Activated CD8-positive, alpha-beta memory T cell treated with anti-CD3 and anti-CD28 coated beads for 24 hours (primary cell): ENCODE data around the gene ARMC5.
"Not testable (repeated sequence)": the region's sequence is repeated elsewhere in the genome, so short reads cannot be mapped to it uniquely, and the experiment has no call there.

ENCODE experiments used
- DNase-seq: peaks from one replicate; pipeline ENCODE4 v3.0.0-alpha.2; 2020

Gene ARMC5

DNA sequence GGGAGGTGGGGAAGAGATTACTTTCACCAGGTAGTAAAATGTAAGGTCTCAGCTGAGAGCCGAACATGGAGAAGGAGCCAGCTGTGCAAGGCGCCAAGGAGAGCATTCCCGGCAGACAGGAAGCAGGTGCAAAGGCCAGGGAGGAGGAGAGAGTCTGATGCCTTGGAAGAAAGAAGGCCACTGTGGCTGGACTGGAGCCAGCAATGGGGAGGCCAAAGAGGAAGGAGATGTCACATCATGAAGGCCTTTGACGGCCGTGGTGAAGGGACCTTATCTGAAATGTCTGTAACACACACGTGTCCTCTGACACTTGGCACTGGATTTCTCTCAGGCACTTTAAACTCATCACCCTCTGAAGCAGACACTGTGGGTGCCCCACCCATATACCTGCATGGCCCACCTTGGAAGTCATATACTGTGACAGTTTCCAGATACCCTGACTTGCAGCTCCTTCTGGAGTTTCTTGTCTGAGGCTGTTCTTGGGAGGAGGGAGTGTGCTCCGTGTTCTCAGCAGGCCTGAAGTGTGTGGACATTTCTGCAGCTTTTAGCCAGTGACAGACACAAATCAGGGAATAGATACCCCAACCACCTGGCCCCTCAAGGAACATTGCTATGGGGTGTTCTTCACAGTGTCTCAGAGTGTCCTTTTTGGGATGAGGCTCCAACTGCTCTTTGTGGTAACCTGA lies 21.7 kb downstream of the ARMC5 start:
- no peak for DNase-seq

DNA sequence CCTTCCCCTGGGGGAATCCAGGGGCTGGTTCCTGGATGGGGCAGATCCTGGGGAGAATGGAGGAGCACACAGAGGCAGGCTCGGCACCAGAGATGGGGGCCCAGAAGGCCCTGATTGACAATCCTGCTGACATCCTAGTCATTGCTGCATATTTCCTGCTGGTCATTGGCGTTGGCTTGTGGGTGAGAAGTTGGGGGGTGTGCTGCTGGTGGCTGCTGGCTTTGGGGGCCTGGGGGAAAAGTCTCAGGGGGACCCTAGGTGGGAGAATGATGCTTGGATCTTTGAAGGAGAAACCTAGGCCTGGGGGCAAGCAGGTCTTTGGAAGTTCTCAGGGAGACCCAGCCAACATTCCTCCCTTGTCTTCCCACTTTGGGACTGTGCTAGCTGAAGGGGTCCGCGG lies 23.8 kb downstream of the ARMC5 start, which contains the start of gene SLC5A2:
TSS of gene SLC5A2 (plus strand) at position 43 of the 400 bp plus-strand sequence. CDS start at position 57, 14 bp downstream.
- DNase-seq: no peak

DNA sequence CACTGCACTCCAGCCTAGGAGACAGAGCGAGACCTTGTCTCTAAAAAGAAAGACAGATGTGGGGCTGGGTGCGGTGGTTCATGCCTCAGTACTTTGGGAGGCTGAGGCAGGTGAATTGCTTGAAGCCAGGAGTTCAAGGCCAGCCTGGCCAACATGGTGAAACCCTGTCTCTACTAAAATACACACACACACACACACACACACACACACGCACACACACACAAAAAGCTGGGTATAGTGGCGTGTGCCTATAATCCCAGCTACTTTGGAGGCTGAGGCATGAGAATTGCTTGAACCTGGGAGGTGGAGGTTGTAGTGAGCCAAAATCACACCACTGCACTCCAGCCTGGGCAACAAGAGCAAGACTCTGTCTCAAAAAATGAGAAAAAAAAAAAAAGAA lies 24.7 kb downstream of the ARMC5 start:
- not testable (repeated sequence) for DNase-seq

DNA sequence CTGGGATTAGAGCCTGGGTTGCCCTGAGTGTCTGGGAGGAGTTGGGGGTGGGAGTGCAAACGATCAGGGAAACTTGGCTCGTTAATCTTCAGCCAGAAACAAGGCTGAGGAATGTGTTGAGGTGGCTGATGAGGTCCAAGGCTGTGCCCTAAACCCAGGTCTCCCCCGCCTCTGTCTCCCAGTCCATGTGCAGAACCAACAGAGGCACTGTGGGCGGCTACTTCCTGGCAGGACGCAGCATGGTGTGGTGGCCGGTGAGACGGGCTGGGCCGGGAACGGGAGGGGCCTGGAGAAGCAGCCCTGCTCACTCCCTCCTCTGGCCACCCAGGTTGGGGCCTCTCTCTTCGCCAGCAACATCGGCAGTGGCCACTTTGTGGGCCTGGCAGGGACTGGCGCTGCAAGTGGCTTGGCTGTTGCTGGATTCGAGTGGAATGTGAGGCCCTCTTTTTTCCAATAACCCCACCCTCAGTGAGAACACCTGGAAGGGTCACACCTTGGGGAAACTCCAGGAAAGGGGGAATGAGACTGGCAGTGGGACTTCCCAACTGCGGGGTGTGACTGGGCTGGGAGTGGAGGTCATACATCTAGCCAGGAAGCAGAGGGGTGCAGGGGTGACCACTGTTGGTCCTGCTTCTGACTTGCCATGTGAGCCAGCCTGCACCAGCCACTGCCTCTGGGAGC lies 25.3 kb downstream of the ARMC5 start:
- DNase-seq: no peak

DNA sequence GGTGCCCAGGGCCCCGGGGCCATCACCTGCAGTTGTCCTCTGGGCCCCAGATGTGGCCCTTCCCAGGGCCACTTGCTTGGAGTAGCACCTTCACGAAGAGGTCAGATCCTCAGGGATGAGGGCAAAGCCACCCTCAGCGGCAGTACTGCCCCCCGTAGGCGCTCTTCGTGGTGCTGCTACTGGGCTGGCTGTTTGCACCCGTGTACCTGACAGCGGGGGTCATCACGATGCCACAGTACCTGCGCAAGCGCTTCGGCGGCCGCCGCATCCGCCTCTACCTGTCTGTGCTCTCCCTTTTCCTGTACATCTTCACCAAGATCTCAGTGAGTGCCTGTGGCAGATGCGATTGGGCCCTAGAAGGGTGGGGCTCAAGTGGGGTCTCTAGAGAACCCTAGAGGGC lies 26.3 kb downstream of the ARMC5 start:
- no peak for DNase-seq

DNA sequence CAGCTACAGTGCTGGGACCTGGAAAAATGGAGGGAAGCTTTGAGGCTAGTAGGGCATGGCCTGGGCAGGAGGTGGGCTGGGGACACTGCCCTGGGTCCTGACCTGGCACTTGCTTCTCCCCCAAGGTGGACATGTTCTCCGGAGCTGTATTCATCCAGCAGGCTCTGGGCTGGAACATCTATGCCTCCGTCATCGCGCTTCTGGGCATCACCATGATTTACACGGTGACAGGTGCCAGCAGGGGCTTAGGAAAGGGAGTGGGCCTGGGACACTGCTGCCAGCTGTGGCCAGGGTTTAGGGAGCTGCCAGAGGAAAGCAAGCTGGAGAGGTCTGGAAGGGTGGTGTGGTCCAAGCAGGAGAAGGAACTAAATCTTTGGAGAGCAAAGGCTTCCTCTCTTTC lies 26.7 kb downstream of the ARMC5 start:
- no peak for DNase-seq

DNA sequence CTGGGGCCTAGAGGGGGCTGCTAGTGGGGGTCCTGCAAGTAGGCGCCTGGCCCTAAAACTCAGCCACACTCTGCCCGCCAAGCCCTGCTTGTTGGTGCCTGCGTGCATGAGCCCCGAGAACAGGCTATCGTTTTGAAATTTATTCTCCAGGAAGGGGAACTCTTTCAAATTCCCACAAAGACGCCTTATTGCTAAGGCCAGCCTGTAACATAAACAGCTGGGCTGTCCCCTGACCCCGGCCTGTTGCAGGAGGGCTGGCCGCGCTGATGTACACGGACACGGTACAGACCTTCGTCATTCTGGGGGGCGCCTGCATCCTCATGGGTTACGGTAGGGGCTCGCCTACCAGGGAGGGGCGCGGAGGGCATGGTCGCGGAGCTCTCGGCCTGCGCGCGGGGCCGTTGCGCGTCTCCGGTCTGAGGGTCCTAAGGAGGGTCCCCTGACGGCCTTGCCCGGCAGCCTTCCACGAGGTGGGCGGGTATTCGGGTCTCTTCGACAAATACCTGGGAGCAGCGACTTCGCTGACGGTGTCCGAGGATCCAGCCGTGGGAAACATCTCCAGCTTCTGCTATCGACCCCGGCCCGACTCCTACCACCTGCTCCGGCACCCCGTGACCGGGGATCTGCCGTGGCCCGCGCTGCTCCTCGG lies 27.9 kb downstream of the ARMC5 start:
- DNase-seq: no peak

DNA sequence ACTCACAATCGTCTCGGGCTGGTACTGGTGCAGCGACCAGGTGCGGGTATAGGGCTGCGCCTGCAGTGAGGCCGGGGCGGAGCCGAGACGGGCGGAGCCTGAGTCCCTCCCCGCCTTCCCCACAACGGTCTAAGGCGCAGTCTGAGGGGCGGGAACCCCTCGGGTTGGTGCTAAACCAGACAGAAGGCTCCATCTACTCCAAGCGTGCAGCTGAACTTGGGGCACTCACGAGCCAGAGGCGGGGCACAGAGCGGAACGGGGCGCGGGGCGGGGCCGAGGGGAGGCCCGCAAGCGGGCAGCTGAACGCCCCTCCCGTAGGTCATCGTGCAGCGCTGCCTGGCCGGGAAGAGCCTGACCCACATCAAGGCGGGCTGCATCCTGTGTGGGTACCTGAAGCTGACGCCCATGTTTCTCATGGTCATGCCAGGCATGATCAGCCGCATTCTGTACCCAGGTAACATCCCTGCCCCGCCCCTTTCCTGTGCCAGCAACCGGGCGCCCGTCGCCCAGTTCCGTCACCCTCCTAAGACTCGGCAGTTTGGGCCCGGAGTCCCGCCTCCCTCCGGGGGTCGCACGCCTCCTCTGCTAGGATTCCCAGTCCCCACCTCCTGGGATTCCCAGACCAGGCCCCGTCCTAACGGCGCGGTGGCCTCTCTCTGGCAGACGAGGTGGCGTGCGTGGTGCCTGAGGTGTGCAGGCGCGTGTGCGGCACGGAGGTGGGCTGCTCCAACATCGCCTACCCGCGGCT lies 28.6 kb downstream of the ARMC5 start:
- peak; percentile 86 for DNase-seq

DNA sequence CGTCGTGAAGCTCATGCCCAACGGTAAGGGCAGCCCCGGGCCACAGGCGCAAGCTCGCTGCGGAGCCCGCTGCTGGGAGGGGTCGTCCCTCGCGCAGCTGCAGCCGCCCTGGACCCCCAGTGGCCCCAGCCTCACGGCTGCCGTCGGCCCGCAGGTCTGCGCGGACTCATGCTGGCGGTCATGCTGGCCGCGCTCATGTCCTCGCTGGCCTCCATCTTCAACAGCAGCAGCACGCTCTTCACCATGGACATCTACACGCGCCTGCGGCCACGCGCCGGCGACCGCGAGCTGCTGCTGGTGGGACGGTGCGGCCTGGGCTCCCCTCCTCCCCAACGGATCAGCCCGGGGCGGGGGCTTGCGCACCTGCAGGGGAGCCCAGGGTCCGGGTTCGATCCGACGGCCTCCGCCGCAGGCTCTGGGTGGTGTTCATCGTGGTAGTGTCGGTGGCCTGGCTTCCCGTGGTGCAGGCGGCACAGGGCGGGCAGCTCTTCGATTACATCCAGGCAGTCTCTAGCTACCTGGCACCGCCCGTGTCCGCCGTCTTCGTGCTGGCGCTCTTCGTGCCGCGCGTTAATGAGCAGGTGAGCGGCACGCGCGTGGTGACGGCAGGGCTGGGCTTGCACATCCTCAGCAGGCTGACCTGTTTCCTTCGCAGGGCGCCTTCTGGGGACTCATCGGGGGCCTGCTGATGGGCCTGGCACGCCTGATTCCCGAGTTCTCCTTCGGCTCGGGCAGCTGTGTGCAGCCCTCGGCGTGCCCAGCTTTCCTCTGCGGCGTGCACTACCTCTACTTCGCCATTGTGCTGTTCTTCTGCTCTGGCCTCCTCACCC lies 29.4 kb downstream of the ARMC5 start:
- no peak for DNase-seq

DNA sequence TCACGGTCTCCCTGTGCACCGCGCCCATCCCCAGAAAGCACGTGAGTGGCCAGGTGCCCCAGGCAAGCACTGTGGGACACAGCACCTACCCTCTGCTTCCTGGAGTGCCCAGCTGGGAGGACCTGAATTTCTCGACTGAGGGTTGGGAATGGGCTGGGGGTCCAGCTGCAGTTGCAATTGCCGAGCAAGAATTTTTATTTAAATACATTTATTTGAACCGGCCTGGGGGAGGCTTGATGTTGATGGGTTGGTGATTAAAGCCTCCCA lies 29.9 kb downstream of the ARMC5 start:
- DNase-seq: no peak

DNA sequence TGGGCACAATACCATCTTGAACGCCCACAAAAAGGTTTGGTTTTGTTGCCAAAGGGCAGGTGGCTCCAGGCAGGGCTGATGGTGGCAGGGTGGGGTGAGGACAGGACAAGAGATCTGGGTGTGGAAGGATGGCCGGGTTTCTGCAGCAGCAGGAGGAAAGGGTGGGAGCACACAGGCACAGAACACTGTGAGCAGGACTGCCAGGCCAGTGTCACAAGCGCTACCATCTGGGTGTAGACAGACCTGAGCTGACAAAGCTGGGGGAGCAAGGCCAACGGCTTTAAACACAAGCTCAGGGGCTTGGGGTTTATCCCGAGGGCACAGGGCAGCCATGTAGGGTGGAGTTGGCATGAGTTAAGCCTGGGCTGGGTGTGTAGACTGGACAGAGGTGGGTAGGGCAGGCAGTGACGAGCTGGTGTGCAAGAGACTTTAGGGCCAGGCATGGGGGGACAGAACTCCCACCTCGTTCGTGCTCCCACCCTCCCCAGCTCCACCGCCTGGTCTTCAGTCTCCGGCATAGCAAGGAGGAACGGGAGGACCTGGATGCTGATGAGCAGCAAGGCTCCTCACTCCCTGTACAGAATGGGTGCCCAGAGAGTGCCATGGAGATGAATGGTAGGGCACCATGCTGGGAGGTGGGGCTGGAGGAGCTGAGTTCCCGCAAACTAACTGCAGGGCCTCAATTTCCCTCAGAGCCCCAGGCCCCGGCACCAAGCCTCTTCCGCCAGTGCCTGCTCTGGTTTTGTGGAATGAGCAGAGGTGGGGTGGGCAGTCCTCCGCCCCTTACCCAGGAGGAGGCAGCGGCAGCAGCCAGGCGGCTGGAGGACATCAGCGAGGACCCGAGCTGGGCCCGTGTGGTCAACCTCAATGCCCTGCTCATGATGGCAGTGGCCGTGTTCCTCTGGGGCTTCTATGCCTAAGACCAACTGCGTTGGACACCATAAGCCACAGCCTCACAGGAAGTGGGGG lies 30.6 kb downstream of the ARMC5 start:
- no peak for DNase-seq

DNA sequence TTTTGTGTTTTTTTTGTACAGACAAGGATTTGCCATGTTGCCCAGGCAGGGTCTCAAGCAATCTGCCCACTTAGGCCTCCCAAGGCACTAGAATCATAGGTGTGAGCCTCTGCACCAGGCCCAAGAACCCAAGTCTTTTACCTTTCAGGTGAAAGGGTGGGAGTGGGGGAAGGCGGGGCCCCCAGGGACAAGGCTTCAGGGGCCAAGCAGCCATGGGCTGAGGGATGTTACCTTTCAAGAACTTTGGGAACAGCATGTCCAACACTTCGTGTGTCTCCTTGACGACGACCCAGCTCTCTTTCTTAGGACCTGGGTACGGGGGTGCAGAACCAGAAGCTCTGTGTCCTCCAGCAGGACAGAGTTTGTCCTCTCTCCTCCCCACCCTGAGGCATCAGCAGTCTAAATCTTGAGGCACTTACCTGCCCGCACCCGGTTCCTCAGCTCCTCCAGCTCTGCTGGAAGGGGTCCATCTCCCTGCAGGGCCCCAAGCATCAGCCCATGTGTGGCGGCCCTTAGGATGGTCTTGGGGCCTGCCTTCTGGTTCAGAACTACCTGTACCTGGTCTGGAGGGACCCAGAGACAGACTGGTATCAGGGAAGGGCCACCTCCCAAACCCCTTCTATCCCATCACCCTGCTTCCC lies 32.6 kb downstream of the ARMC5 start:
- no peak for DNase-seq

DNA sequence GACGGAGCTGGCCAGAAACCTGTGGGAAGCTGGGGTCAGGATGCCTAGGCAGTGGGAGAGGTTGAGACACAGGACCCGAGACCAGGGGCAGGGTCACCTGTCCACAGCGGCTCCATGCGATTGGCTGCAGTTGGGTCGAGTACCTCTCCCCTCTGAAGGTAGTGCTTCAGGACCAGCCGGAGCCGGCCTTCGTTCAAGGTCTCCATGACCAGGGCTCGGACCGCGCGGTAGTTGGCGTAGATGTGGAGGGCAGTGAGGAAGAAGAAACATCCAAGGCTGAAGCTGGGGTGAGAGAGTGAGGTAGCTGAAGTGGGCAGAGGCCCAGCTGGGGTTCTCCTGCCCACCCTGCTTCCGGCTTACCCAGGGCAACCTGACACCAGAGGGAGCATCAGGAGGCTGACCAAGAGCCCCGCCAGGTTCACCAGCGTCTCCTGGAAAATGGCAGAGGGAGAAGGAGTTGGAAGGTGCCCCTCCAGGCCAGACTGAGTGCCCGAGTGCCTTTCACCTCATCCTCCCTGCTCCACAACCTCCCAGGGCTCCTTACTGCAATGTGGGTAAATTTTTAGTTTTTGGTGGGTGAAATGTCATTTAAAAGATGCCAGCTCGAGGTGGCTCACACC lies 34.3 kb downstream of the ARMC5 start:
- DNase-seq: no peak

DNA sequence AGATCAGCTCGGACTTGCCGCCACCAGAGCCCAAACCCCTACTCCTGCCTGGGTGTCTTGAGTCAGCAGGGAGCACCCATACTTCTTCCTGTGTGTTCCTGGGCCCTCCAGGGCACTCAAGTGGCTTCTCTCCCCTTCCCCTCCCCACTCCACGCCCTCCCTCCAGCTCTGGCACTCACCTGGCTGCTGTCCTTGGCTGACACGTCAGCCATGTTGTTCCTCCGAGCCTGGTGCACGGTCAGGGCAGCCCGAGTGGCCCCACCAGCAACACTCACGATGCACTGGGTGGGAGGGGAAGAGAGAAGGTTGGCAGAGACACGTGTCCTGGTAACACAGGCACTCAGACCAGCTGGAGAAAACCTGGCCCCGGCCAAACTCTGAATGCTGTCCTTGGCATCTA lies 37.4 kb downstream of the ARMC5 start:
- DNase-seq: no peak

DNA sequence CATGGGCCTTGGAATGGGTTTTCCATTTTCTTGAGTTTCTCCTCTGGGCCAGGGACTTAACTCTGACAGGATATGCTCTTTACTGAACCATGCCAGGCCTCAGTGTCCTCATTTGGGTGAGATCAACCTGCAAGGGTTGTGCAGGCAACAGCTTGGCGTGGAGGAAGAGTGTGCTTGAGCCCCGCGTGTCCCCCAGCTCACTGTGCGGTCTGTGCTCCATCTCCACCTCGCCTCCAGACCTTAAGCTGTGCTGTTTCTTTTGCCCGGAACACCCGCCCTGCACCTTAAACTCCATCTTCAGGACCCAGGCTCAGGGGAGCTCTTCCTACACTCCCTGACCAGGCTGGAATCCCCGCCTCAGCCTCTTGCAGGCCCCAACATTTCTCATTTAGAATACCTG lies 39.2 kb downstream of the ARMC5 start:
- no peak for DNase-seq

DNA sequence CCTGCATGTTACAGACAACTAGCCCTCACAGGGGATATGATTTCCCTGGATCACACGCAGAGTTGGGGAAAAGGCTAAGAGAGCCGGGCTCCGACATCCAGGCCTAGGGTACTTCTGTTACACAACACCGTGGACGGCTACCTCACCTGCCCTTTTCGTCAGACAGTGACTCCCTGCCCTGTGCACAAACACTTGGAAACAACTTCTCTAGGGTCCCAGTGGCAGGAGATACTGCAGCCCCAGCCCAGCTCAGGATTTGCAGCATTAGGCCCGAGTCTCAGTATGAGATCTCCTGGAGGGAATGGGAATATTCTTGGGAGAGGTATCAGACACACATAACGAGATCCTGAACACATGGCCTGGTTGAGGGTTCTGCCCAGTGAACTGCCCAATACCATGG lies 40.6 kb downstream of the ARMC5 start:
- no peak for DNase-seq

DNA sequence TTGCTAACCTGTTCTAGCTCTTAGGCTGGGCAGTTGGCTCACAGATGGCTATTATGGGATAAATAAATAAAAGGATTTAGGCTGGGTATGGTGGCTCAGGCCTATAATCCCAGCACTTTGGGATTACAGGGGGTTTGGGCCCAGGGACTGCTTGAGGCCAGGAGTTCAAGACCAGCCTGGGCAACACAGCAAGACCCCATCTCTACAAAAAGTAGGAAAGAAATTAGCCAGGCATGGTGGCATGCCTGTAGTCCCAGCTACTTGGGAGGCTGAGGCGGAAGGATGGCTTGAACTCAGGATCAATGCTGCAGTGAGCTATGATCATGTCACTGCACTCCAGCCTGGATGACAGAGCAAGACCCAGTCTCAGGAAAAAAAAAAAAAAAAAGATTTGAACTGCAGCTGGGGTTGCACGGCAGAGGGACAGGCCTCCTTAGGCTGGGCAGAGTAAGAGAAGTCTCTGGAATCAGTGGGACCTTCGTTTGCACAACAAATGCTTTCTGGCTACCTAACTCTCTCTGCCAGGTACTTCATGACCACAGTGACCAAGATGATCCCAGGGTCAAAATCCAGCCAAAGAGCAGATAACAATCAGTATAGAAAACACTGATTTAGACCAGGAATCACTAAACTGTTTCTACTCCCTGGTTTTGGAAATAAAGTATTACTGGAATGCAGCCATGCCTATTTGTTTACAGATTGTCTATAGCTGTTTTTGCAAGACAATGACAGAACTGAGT lies 42.1 kb downstream of the ARMC5 start:
- DNase-seq: no peak

DNA sequence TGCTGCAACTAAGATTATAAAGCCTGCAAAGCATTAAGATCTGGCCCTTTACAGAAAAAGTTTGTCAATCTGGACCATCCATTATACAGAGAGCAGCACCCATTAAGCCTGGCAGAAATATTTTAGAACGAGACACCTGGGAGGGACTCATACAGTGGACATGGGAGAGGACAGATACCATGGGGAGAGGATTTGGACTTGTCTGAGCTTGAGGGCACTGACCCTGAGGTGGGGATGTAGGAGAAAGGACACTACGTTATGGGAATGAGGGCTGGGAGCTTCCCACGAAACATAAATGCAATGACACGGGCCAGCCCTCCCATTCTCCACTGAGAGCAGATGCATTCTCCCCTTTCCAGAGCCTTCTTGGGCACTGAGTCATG lies 42.7 kb downstream of the ARMC5 start:
- DNase-seq: no peak

DNA sequence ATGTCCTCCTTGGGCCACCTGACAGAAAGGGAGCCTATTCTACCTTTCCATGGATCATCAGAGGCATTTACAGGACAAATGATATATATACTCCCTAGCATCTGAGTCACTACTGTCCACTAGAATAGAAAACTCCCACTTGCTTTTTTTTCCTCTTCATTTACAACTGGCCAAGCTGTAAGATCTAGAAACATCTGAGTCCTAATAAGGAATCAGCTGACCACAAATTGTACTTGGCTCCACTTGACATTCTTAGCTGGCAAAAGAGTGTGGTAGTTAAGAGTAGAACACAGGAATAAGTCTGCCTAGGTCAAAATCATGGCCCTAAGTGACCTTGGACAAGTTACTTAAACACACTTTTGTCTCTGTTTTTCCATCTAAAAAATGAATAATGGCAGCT lies 43.7 kb downstream of the ARMC5 start:
- DNase-seq: no peak

DNA sequence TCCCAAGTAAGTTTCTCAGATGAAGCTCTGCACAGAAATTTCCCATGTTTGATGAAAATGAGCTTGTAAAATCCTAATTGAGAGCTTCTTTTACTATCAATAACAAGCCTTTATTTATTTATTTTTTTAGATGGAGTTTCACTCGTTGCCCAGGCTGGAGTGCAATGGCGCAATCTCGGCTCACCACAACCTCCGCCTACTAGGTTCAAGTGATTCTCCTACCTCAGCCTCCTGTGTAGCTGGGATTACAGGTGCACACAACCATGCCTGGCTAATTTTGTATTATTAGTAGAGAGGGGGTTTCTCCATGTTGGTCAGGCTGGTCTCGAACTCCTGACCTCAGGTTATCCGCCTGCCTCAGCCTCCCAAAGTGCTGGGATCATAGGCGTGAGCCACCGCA lies 44.3 kb downstream of the ARMC5 start:
- DNase-seq: not testable (repeated sequence)
